NCI-H2107 treated with DMSO at 0.1 percent for 48 hours (cell line): Measurements from ENCODE around the gene GRIK1.

ENCODE experiments used
- DNase-seq: peaks from one replicate; lab custom pipeline; 2025; ENCODE audit not compliant: unreplicated experiment; lab: John Stamatoyannopoulos, UW

GRIK1 gene

GRCh38 chr21:29829564-29830275 lies 110.1 kb downstream of the GRIK1 start:
- no peak for DNase-seq

- no peak for DNase-seq
Measured at GRCh38 chr21:29827647-29828046, 112.1 kb downstream of the GRIK1 start.

- no peak for DNase-seq
Measured at GRCh38 chr21:29827236-29827635, 112.6 kb downstream of the GRIK1 start.

DNA sequence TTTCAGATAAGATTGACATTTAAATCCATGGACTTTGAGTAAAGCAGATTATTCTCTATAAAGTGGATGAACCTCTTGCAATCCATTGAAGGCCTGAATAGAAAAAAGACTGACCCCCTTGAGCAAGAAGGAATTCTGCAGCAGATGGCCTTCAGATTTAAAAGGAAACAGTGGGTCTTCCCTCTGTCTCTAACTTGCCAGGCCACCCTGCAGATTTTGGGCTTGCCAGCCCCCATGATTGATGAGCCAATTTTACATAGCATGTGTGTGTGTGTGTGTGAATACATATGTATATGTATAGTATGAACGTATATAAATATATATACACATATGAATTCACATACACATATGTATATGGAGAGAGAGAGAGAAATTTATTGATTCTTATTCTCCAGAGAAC lies 113.4 kb downstream of the GRIK1 start:
- no peak for DNase-seq

DNA sequence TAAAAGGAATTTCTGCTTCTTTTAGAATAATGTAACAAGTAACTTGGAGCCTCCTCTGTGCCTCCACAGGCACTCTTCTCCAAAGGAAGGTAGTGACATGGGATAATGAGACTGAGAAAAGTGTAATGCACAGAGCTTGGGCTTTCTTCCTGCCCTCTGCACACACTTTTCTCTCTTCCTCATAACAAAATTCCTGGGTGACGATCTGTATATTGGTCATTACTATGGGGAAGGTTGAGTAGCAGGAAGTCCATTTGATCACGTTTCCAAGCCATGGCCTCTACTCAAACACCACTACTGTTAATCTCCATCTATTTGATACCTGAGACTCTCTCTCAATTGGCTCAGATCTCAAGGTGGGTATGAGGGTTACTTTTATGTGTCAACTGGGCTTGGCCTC lies 113.9 kb downstream of the GRIK1 start:
- DNase-seq: no peak

GRCh38 chr21:29825345-29825744 lies 114.5 kb downstream of the GRIK1 start:
- no peak for DNase-seq

- DNase-seq: no peak
Measured at GRCh38 chr21:29822064-29822463, 117.7 kb downstream of the GRIK1 start.

DNA sequence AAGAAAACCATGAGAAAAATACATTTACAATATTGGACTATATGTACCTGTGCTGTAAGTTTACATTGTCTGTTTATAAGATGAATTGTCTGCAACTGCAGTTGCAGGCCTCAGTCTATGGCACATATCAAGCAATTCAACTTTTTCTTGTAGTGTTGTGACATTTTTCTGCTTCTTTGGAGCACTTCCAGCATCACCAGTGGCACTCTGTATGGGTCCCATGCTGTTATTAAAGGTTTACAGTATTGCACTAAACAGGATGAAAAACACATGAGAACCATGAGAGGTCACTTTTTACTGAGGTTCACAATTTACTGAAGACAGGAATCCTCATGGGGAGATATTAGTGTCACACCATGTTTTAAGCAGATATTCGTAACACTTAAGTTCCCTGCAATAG lies 118.6 kb downstream of the GRIK1 start:
- no peak for DNase-seq

DNA sequence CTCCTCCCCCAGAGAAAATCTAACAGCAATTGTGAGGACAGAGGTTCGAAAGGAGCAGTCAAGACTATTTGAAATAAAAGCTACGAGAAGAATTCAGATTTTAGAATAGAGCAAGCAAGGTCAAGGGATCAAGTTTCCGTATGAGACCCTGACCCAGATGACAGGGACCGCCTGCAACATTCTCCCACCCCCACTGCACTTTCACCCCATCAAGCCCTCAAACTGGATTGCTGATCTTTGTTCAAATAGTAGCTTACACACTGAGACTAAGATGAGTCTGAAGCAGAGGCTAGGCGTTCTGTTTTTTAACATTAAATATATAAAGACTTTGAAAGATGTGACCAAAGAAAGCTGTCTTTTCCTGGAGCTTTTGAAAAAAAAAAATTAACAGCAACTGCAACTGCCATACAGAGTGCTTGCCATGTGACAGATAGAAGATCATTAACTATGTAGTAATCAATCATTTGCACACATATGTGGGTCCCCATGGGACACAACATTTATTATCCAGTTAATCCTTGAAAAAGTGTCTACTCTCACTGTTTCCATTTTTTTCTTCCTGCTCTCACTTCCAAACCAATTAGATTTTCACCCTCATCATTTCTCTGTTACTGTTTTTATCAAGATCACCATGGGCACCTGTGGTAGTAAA lies 120.0 kb downstream of the GRIK1 start:
- DNase-seq: no peak

GRCh38 chr21:29818383-29818921 lies 121.3 kb downstream of the GRIK1 start:
- DNase-seq: no peak

DNA sequence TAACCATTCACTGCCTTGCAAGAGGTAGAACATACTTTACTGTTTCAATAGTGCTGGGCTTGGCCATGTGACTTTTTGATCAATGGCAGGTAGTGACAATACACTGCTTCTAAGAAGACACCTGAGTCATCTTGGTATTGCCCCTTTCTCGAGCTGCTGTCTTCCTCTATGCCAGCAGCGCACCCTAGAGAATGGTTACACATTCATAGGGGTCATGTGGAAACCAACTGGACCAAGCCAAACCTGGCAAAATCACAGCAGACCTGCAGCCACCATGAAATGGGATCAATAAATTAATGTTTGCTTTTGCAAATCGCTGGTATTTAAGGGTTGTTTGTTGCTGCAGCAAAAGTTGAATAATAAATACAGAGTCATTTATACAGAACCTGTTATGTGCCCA lies 122.3 kb downstream of the GRIK1 start:
- no peak for DNase-seq

DNA sequence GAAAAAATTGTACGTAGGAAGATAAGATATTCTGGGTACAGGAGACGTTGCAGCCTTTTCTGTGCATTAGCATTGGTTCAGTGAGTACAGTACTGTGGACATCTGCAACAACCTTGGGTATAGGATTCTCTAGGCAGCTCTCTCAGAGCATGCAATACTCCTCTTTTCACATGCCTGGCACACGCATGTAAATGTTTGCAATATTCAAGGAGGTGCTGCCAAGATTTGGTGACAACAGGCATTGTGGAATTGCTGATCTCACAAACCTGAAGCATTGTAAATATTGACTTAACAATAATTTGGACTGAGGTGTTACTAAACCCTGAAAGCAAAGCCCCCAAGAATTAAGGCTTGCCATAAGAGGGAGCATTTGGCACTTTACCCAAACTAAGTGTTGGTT lies 126.8 kb downstream of the GRIK1 start:
- no peak for DNase-seq

DNA sequence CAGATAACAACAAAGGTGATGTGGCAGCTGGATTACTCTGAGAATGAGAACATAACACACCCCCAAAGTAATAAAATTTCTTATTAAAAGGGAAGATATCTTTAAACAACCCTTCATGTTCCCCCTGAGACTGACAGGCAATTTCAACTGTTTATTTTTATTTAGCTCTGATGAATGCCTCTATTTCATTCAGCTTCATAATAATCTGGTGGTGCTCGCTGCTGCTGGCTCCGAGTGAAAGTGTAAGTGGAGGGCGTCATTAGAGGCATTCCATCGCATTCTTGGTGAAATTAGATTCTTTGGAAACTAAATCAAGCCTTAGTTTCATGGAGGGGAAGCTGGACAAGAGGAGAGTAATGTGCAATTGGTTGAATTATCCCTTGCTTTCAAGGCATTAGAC lies 128.9 kb downstream of the GRIK1 start:
- no peak for DNase-seq

DNA sequence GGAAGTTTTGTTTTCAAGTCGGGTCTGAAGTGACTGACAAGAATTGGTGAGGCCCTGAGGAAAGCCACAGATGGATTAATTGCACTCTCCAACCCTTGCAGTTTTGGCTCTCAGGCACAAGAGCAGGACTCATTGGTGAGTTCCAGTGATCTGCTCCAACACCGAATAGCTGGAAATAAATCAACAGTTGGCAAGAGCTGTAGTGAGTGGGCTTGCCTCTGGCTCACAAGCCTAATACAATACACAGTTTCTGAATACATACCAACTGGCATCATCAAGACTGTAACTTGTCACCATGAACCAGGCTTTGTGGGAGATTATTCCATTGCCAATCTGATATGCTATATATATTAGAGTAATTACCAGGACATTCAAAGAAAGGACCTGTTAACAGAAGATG lies 131.6 kb downstream of the GRIK1 start:
- no peak for DNase-seq

DNA sequence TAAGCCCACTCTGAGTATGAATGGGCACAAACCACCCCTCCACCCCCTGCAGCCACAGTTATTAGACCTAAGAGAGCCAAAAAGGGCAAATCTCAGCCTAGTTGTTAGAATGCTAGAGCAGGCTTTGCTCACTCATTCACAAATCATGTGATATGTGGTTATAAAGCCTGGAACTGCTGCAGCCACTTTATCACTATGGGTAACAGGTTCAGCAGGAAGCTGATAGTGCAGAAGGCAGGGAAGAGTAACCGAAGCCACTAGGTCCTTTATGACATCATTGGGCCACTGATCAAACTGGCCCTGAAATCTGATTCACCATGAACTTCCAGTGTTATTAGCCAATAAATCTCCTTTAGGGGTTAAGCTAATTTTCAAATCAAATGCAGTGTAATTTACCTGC lies 134.7 kb downstream of the GRIK1 start:
- no peak for DNase-seq

DNA sequence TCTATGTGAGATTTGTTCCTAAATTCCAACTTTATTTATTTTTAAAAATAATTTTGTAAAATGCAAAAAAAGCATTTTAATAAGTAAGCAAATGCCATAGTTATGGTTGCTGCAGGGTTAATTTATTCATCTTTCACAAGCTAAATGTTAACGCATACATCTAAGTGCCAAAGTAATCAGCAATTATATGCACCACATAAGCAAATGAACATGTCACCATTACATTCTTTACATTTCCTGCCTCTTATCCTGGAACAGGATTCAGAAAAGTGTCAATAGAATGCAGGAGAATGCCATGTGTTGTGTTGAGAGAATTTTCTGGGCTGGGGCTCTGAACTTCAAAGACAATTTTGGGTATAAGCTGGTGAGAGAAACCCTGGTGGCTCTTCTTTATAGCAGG lies 136.6 kb downstream of the GRIK1 start:
- DNase-seq: no peak

GRCh38 chr21:29801122-29801521 lies 138.7 kb downstream of the GRIK1 start:
- DNase-seq: no peak

GRCh38 chr21:29800056-29800455 lies 139.7 kb downstream of the GRIK1 start:
- DNase-seq: no peak

- no peak for DNase-seq
Measured at GRCh38 chr21:29798840-29799239, 141.0 kb downstream of the GRIK1 start.

DNA sequence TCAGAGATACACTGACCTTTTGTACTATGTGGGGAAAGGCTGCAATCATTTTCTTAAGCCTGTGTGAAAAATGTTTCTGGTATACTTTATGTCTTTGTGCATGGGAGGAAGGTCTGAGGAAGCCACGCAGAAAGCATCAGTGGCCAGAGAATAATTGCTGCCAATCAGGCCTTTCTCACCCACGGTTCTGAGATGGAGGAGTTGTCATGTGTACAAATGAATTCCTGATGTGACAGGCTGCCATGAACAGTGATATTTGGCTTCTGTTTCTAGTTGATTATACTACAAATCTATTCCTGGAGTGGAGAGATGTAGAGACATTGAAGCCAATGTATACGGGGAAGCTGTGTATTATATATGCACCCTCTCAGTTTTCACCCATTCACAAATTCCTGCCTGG lies 142.6 kb downstream of the GRIK1 start:
- no peak for DNase-seq

DNA sequence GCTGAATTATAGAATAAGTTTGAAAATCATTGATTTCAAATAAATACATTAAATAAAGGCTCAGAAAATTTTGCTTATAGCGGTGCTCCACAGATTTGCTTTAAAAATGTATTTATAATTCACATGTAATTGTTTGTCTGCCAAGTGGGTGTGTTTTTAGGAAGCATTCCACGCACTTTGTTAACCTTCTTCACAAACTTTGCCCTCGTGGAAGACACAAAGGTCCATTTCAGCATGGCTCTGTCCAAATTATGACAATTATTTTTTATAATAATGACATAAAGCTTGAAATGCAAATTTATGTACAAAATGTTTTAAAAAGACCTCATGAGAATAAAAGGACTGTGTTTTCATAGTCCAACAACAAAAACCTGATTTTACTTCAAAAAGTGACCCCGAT lies 146.1 kb downstream of the GRIK1 start:
- no peak for DNase-seq

GRCh38 chr21:29789393-29789792 lies 150.4 kb downstream of the GRIK1 start:
- no peak for DNase-seq

GRCh38 chr21:29788752-29789151 lies 151.0 kb downstream of the GRIK1 start:
- DNase-seq: no peak
